Effector memory CD8-positive, alpha-beta T cell (primary cell): Measurements from ENCODE around the gene C19orf25.

Source experiments
- ATAC-seq: fragments of 150-1000 bp; cut with Tn5 transposase; replicated peaks from 2 replicates; pipeline ENCODE4 v1.10.0; 2021; ENCODE audit warnings: mild to moderate bottlenecking, moderate library complexity
- DNase-seq, 3 experiments: peaks; one replicate each; pipeline ENCODE4 v3.0.0; 2021
- H3K27ac Mint-ChIP-seq, 2 donors: one replicate each; pipeline ENCODE4 v1.8.0; 2022; ENCODE audit warnings: mild to moderate bottlenecking in 2 of 2, mixed read lengths in 2 of 2, moderate library complexity in 2 of 2
- H3K27me3 Mint-ChIP-seq, 2 donors: one replicate each; pipeline ENCODE4 v1.8.0; 2022; ENCODE audit warnings: mixed read lengths in 2 of 2
- H3K36me3 Mint-ChIP-seq: one replicate; pipeline ENCODE4 v1.8.0; 2022; ENCODE audit warnings: mild to moderate bottlenecking, moderate library complexity, mixed read lengths; ENCODE audit not compliant: insufficient read depth
- H3K4me1 Mint-ChIP-seq, 2 donors: one replicate each; pipeline ENCODE4 v1.8.0; 2022; ENCODE audit warnings: low read depth in 2 of 2, mixed read lengths in 2 of 2
- H3K4me3 Mint-ChIP-seq, 2 donors: one replicate each; pipeline ENCODE4 v1.8.0; 2022; ENCODE audit warnings: mild to moderate bottlenecking in 2 of 2, mixed read lengths in 2 of 2, moderate library complexity in 2 of 2
- H3K9me3 Mint-ChIP-seq, 2 donors: one replicate each; pipeline ENCODE4 v1.8.0; 2022; ENCODE audit warnings: mixed read lengths in 2 of 2

C19orf25 gene

DNA sequence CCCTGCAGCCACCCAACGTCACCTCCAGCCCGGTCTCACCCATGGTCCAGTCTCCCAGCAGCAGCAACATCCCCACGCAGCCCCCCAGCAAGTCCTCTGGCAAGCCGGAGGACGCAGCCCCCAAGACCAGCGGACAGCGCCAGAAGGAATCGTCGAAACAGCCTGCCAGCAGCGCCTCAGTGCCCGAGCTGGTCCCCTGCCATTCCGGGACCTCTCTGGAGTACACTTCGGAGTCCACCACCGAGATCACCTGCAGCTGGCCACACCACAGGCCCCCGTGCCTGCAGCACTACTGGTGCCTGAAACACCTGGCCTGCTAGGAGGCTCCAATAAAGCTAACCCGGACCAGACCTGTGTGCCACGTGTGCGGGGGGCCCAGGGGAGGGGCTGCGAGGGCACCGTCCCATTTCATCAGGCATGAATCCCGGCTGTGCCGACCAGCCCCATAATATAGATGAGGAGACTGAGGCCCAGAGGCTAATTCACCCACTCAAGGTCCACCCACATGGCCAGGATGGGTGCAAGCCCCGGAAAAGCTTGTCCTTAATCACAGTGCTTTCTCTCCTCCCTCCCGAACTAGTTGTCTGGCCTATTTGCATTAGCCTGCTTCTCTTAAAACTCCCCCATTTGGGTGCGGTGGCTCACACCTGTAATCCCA is 18.7 kb upstream of the C19orf25 start:
- no peak overlapping the region for H3K4me3 Mint-ChIP-seq
- H3K36me3 Mint-ChIP-seq = no peaks in the 10 kb centered on the region

GRCh38 chr19:1496714-1497577 is 17.9 kb upstream of the C19orf25 start:
- Mint-ChIP-seq H3K36me3 (peaks cover 3% of the 10 kb centered on the region), H3K9me3 (no peaks in the 10 kb centered on the region), H3K4me1 (peaks cover 2 to 6% of the 10 kb centered on the region in 2 donors), H3K27ac (no peak overlapping the region), H3K4me3 (no peak overlapping the region), H3K27me3 (peaks cover 5 to 22% of the 10 kb centered on the region in 2 donors)
- DNase-seq (no peak), ATAC-seq (no peak)

More for the DNA sequence above, 18.7 kb upstream of the C19orf25 start:
- DNase-seq = no peak
- H3K27me3 Mint-ChIP-seq = peaks cover 8 to 24% of the 10 kb centered on the region in 2 donors
- no peak for ATAC-seq
- no peak overlapping the region for H3K27ac Mint-ChIP-seq
- no peaks in the 10 kb centered on the region for H3K9me3 Mint-ChIP-seq
- H3K4me1 Mint-ChIP-seq = peaks cover 0 to under 1% of the 10 kb centered on the region in 2 donors

DNA sequence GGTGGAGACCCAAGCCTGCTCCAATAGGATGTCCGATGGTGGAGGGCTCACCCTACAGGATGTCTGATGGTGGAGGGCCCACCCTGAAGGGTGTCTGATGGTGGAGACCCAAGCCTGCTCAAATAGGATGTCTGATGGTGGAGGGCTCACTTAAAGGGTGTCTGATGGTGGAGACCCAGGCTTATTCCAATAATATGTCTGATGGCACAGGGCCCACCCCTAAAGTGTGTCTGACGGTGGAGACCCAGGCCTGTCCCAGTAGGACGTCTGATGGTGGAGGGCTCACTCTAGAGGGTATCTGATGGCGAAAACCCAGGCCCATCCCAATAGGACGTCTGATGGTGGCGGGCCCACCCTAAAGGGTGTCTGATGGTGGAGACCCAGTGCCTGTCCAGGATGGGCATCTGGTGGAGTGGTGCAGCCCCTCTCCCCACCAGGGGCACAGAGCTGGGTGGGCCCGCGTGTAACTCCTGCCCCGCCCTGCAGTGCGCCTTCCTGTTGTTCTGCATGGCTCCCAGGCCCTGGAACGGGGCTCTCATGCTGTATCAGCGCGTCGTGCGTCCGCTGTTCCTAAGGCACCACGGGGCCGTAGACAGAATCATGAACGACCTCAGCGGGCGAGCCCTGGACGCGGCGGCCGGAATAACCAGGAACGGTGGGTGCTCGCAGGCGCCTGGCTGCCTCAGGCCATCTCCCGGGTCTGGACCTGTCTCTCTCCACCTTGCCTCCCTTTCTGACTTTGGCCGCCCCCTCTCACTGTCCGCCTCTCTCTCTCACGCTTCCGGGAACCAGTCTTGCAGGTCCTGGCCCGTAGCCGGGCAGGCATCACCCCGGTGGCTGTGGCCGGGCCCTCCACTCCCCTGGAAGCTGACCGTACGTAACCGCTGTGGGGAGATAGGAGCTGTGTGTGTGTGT is 17.0 kb upstream of the C19orf25 start:
- no peaks in the 10 kb centered on the region for H3K9me3 Mint-ChIP-seq

GRCh38 chr19:1495051-1495798 is 16.2 kb upstream of the C19orf25 start:
- DNase-seq (no peak), ATAC-seq (no peak)
- no peak overlapping the region for H3K27ac Mint-ChIP-seq
- no peak overlapping the region for H3K4me3 Mint-ChIP-seq
- peaks cover 5 to 22% of the 10 kb centered on the region in 2 donors for H3K27me3 Mint-ChIP-seq
- H3K9me3 Mint-ChIP-seq = no peaks in the 10 kb centered on the region
- H3K4me1 Mint-ChIP-seq = peaks cover 11 to 12% of the 10 kb centered on the region in 2 donors
- H3K36me3 Mint-ChIP-seq = peaks cover 9% of the 10 kb centered on the region

More for the DNA sequence above, 17.0 kb upstream of the C19orf25 start:
- H3K27ac Mint-ChIP-seq = no peak overlapping the region
- H3K4me3 Mint-ChIP-seq = no peak overlapping the region
- peaks cover 7 to 10% of the 10 kb centered on the region in 2 donors for H3K4me1 Mint-ChIP-seq
- H3K27me3 Mint-ChIP-seq = peaks cover 5 to 22% of the 10 kb centered on the region in 2 donors
- DNase-seq (no peak), ATAC-seq (no peak)
- H3K36me3 Mint-ChIP-seq = peaks cover 4% of the 10 kb centered on the region

GRCh38 chr19:1494115-1494815 is 15.2 kb upstream of the C19orf25 start:
- H3K27ac Mint-ChIP-seq = no peak overlapping the region
- no peaks in the 10 kb centered on the region for H3K9me3 Mint-ChIP-seq
- H3K36me3 Mint-ChIP-seq = peaks cover 9% of the 10 kb centered on the region
- no peak for DNase-seq
- no peak overlapping the region for H3K4me3 Mint-ChIP-seq
- H3K27me3 Mint-ChIP-seq = peaks cover 5 to 22% of the 10 kb centered on the region in 2 donors
- ATAC-seq = no peak
- peaks cover 17% of the 10 kb centered on the region in 2 donors for H3K4me1 Mint-ChIP-seq

GRCh38 chr19:1492474-1493006 is 13.5 kb upstream of the C19orf25 start:
- H3K9me3 Mint-ChIP-seq = no peaks in the 10 kb centered on the region
- DNase-seq (no peak), ATAC-seq (no peak)
- H3K36me3 Mint-ChIP-seq = peaks cover 9% of the 10 kb centered on the region
- H3K27ac Mint-ChIP-seq = peak overlapping the region in 1 of 2 donors; percentile 83
- H3K4me1 Mint-ChIP-seq = peaks cover 17 to 18% of the 10 kb centered on the region in 2 donors
- peak overlapping the region; percentile 78 to 80 for H3K4me3 Mint-ChIP-seq
- H3K27me3 Mint-ChIP-seq = peaks cover 4 to 14% of the 10 kb centered on the region in 2 donors

- peaks cover 0 to 8% of the 10 kb centered on the region in 2 donors for H3K27me3 Mint-ChIP-seq
- H3K9me3 Mint-ChIP-seq = no peaks in the 10 kb centered on the region
- H3K27ac Mint-ChIP-seq = peak overlapping the region in 1 of 2 donors; percentile 83
- peaks cover 17 to 18% of the 10 kb centered on the region in 2 donors for H3K4me1 Mint-ChIP-seq
- no peak for ATAC-seq
- H3K4me3 Mint-ChIP-seq = peak overlapping the region; percentile 78 to 80
- no peak for DNase-seq
- H3K36me3 Mint-ChIP-seq = peaks cover 9% of the 10 kb centered on the region
Observed at GRCh38 chr19:1491849-1492170, 12.8 kb upstream of the C19orf25 start.

GRCh38 chr19:1491114-1491848 is 12.3 kb upstream of the C19orf25 start, which contains the start of gene REEP6:
Gene REEP6, plus strand, starts transcription at chr19:1491181. Its CDS starts 89 bp downstream, at chr19:1491270.
- Mint-ChIP-seq H3K27ac (peak within 1 kb of the TSS; percentile 81 to 83), H3K27me3 (peaks cover 0 to 3% of the 10 kb centered on the region in 2 donors), H3K4me3 (peak within 1 kb of the TSS; percentile 81), H3K4me1 (peaks cover 17 to 18% of the 10 kb centered on the region in 2 donors), H3K36me3 (peaks cover 9% of the 10 kb centered on the region), H3K9me3 (no peaks in the 10 kb centered on the region)
- DNase-seq (no peak), ATAC-seq (no peak)

GRCh38 chr19:1490311-1491113 is 11.5 kb upstream of the C19orf25 start, which contains the start of gene PCSK4:
Gene PCSK4, minus strand, starts transcription at chr19:1490350. Its CDS starts 4 bp downstream, at chr19:1490346.
- no peaks in the 10 kb centered on the region for H3K9me3 Mint-ChIP-seq
- H3K4me1 Mint-ChIP-seq = peaks cover 17 to 18% of the 10 kb centered on the region in 2 donors
- peak within 1 kb of the TSS; percentile 77 to 81 for H3K27ac Mint-ChIP-seq
- peak within 1 kb of the TSS; percentile 81 for H3K4me3 Mint-ChIP-seq
- H3K27me3 Mint-ChIP-seq = no peaks in the 10 kb centered on the region
- H3K36me3 Mint-ChIP-seq = peaks cover 9% of the 10 kb centered on the region
- peak; percentile 83 for ATAC-seq
- DNase-seq = peak; percentile 95 to 98 (median 96)

- ATAC-seq = no peak
- Mint-ChIP-seq H3K4me3 (peak overlapping the region; percentile 81), H3K4me1 (peaks cover 17 to 18% of the 10 kb centered on the region in 2 donors)
Observed at GRCh38 chr19:1489463-1490310, 10.7 kb upstream of the C19orf25 start.

More at GRCh38 chr19:1489463-1490310, 10.7 kb upstream of the C19orf25 start:
- DNase-seq = no peak
- H3K36me3 Mint-ChIP-seq = peaks cover 9% of the 10 kb centered on the region
- H3K27me3 Mint-ChIP-seq = no peaks in the 10 kb centered on the region
- H3K9me3 Mint-ChIP-seq = no peaks in the 10 kb centered on the region
- H3K27ac Mint-ChIP-seq = peak overlapping the region; percentile 12 to 74
